Testis (tissue), 2 donors: Measurements from ENCODE around the gene DLX5.

Experiments used
- POLR2A ChIP-seq: fragments of 450-650 bp; IDR thresholded peaks from one replicate; pipeline ENCODE4 v1.6.1; 2017; ENCODE audit warnings: antibody characterized with exemption, mild to moderate bottlenecking, moderate library complexity
- TF ChIP-seq, protein P1 (sequence below), 3 experiments: fragments of 450-650 bp in 2 of 3; fragments of 200-600 bp in 1 of 3; sonication (generic) in 1 of 3; IDR thresholded peaks; one replicate each; pipeline ENCODE4 v1.5.1; 2016 to 2019; ENCODE audit warnings: antibody characterized with exemption in 3 of 3, mild to moderate bottlenecking in 2 of 3, moderate library complexity in 1 of 3

DNA sequence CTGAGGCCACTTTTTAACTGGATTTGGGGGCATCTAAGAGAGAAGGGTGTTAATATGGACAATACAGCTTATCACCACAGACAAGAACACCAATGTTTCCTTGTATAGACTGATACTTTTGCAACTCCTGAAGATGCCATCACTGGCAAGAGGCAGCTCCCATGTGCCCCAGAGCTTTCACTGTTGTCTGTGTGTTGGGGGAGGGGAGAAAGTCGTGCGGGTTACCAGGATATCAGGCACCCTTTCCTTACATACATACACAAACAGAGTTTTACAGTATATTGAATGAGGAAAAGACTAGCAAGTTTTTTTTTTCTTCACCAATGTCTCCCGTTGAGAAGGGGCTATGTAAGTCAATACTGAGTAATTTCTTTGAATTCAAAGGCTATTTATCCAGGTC is 23.4 kb downstream of the DLX5 start:
- no peak for TF ChIP-seq POLR2A
- TF ChIP-seq, protein P1, sequence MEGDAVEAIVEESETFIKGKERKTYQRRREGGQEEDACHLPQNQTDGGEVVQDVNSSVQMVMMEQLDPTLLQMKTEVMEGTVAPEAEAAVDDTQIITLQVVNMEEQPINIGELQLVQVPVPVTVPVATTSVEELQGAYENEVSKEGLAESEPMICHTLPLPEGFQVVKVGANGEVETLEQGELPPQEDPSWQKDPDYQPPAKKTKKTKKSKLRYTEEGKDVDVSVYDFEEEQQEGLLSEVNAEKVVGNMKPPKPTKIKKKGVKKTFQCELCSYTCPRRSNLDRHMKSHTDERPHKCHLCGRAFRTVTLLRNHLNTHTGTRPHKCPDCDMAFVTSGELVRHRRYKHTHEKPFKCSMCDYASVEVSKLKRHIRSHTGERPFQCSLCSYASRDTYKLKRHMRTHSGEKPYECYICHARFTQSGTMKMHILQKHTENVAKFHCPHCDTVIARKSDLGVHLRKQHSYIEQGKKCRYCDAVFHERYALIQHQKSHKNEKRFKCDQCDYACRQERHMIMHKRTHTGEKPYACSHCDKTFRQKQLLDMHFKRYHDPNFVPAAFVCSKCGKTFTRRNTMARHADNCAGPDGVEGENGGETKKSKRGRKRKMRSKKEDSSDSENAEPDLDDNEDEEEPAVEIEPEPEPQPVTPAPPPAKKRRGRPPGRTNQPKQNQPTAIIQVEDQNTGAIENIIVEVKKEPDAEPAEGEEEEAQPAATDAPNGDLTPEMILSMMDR (IDR thresholded peaks at IDR 0.05) = no peak
